Astrocyte (in vitro differentiated cells and primary cell): ENCODE data around the gene KCNA4. TPM values are rescaled to one million over a fixed set of nuclear protein-coding genes. Genes with fewer than 3 reads are reported as not detected.
"Not testable (repeated sequence)": the region's sequence is repeated elsewhere in the genome, so short reads cannot be mapped to it uniquely, and the experiment has no call there.

Experiments used
- DNase-seq: peaks from one replicate; pipeline ENCODE4 v3.0.0-alpha.2; 2010; ENCODE audit warnings: low read depth
- FAIRE-seq: peaks from 2 replicates; lab custom pipeline; 2011; peaks lifted over from hg19 to GRCh38; lab: Jason Lieb, UNC
- H2AFZ ChIP-seq: 2 replicates; pipeline ENCODE4 v1.6.0; 2012; ENCODE audit warnings: low read depth, low read length, inconsistent platforms
- H3K27ac ChIP-seq: 2 replicates; pipeline ENCODE4 v1.5.1; 2011; ENCODE audit warnings: low read depth, low read length, inconsistent platforms
- H3K27me3 ChIP-seq: 2 replicates; pipeline ENCODE4 v1.6.0; 2011; ENCODE audit warnings: low read length, inconsistent platforms; ENCODE audit not compliant: insufficient read depth
- H3K36me3 ChIP-seq: 2 replicates; pipeline ENCODE4 v1.5.1; 2011; ENCODE audit warnings: low read length, inconsistent platforms; ENCODE audit not compliant: insufficient read depth
- H3K4me1 ChIP-seq: 2 replicates; pipeline ENCODE4 v1.5.1; 2011; ENCODE audit warnings: low read length, inconsistent platforms; ENCODE audit not compliant: insufficient read depth
- H3K4me2 ChIP-seq: 2 replicates; pipeline ENCODE4 v1.6.0; 2012; ENCODE audit warnings: low read length, inconsistent platforms
- H3K4me3 ChIP-seq: 2 replicates; pipeline ENCODE4 v1.5.1; 2011; ENCODE audit warnings: low read depth, mild to moderate bottlenecking, low read length, inconsistent platforms; ENCODE audit not compliant: insufficient read depth
- H3K79me2 ChIP-seq: 2 replicates; pipeline ENCODE4 v1.6.0; 2012; ENCODE audit warnings: mild to moderate bottlenecking, low read length, inconsistent platforms; ENCODE audit not compliant: insufficient read depth
- H3K9ac ChIP-seq: 2 replicates; pipeline ENCODE4 v1.6.0; 2012; ENCODE audit warnings: mild to moderate bottlenecking, low read length, inconsistent platforms
- H3K9me3 ChIP-seq: 2 replicates; pipeline ENCODE4 v1.5.1; 2012; ENCODE audit warnings: low read depth, mild to moderate bottlenecking, low read length, inconsistent platforms; ENCODE audit not compliant: insufficient read depth
- H4K20me1 ChIP-seq: 2 replicates; pipeline ENCODE4 v1.6.0; 2012; ENCODE audit warnings: low read length, inconsistent platforms; ENCODE audit not compliant: insufficient read depth
- H3K27ac Mint-ChIP-seq: one replicate; pipeline ENCODE4 v1.8.0; 2021; ENCODE audit warnings: mild to moderate bottlenecking, mixed read lengths; ENCODE audit not compliant: unreplicated experiment
- H3K27me3 Mint-ChIP-seq: one replicate; pipeline ENCODE4 v1.8.0; 2021; ENCODE audit warnings: low read depth, mixed read lengths; ENCODE audit not compliant: unreplicated experiment
- H3K36me3 Mint-ChIP-seq: one replicate; pipeline ENCODE4 v1.8.0; 2021; ENCODE audit warnings: low read depth, mixed read lengths; ENCODE audit not compliant: unreplicated experiment
- H3K4me1 Mint-ChIP-seq: one replicate; pipeline ENCODE4 v1.8.0; 2021; ENCODE audit warnings: low read depth, mixed read lengths; ENCODE audit not compliant: unreplicated experiment
- H3K4me3 Mint-ChIP-seq: one replicate; pipeline ENCODE4 v1.8.0; 2021; ENCODE audit warnings: mild to moderate bottlenecking, moderate library complexity, mixed read lengths; ENCODE audit not compliant: unreplicated experiment
- H3K9me3 Mint-ChIP-seq: one replicate; pipeline ENCODE4 v1.8.0; 2021; ENCODE audit warnings: mild to moderate bottlenecking, mixed read lengths; ENCODE audit not compliant: unreplicated experiment
- EZH2 ChIP-seq: IDR thresholded peaks from 2 replicates; pipeline ENCODE4 v1.6.1; 2012; ENCODE audit warnings: mild to moderate bottlenecking, low read length, inconsistent platforms; ENCODE audit not compliant: insufficient read depth
- total RNA-seq: library from RNA; stranded (reverse); gene quantifications from 2 replicates; pipeline ENCODE4 v1.2.1, GENCODE V29; 2021
- TF ChIP-seq, protein P1 (sequence below): IDR thresholded peaks from 2 replicates; pipeline ENCODE4 v1.5.1; 2011; ENCODE audit warnings: low read depth, mild to moderate bottlenecking, inconsistent platforms, low read length, moderate library complexity; ENCODE audit not compliant: insufficient read depth

KCNA4 gene
- total RNA-seq, 1 donor from 2014 or later: not detected

DNA sequence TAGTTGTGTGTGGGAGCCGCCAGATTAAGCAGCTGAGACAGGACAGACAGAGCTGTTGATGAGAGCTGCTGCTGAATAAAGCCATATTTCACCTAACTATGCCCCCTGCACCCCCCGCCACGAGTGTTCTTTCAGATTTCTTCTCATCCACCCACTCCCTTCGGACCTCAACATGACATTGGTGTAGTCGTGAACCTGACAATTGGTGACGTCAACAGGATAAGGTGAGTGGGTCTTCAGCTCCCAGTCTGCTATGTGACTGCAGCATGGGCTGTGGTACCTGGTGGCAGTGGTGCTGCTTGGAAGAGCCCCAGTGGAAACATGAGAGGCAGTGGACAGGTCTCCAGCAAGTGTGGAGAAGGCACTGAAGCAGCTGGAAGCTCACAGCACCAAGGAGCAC, 28.3 kb upstream of the KCNA4 start:
- Histone ChIP-seq H3K4me2 (no peak overlapping the region), H3K9me3 (no peaks in the 10 kb centered on the region), H3K27ac (no peak overlapping the region), H3K27me3 (no peaks in the 10 kb centered on the region), H3K36me3 (no peaks in the 10 kb centered on the region), H3K4me1 (no peaks in the 10 kb centered on the region), H2AFZ (no peak overlapping the region), H4K20me1 (no peaks in the 10 kb centered on the region), H3K4me3 (no peak overlapping the region), H3K79me2 (no peaks in the 10 kb centered on the region), H3K9ac (no peak overlapping the region)
- TF ChIP-seq, protein P1, sequence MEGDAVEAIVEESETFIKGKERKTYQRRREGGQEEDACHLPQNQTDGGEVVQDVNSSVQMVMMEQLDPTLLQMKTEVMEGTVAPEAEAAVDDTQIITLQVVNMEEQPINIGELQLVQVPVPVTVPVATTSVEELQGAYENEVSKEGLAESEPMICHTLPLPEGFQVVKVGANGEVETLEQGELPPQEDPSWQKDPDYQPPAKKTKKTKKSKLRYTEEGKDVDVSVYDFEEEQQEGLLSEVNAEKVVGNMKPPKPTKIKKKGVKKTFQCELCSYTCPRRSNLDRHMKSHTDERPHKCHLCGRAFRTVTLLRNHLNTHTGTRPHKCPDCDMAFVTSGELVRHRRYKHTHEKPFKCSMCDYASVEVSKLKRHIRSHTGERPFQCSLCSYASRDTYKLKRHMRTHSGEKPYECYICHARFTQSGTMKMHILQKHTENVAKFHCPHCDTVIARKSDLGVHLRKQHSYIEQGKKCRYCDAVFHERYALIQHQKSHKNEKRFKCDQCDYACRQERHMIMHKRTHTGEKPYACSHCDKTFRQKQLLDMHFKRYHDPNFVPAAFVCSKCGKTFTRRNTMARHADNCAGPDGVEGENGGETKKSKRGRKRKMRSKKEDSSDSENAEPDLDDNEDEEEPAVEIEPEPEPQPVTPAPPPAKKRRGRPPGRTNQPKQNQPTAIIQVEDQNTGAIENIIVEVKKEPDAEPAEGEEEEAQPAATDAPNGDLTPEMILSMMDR: no peak
- TF ChIP-seq EZH2: no peak
- DNase-seq: no peak
- Mint-ChIP-seq H3K4me1 (no peaks in the 10 kb centered on the region), H3K36me3 (no peaks in the 10 kb centered on the region), H3K4me3 (no peak overlapping the region), H3K9me3 (no peaks in the 10 kb centered on the region), H3K27ac (no peak overlapping the region), H3K27me3 (peaks cover 9% of the 10 kb centered on the region)
- no peak for FAIRE-seq

DNA sequence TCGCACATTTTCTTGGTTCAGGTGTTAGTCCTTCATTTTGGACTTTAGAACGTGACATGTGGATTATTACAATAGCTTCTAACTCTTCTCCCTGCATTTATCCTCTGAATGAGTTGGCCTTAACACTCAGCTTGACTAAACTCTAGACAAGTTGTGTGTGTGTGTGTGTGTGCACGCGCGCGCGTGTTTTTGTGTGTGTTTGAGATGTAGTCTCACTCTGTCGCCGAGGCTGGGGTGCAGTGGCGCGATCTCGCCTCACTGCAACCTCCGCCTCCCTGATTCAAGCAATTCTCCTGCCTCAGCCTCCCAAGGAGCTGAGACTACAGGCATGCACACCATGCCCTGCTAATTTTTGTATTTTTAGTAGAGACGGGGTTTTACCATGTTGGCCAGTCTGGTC, 24.3 kb upstream of the KCNA4 start:
- Histone ChIP-seq H3K4me3 (no peak overlapping the region), H3K9ac (no peak overlapping the region), H3K9me3 (no peaks in the 10 kb centered on the region), H3K4me2 (no peak overlapping the region), H3K79me2 (no peaks in the 10 kb centered on the region), H2AFZ (no peak overlapping the region), H3K36me3 (no peaks in the 10 kb centered on the region), H3K27me3 (no peaks in the 10 kb centered on the region), H4K20me1 (no peaks in the 10 kb centered on the region), H3K4me1 (no peaks in the 10 kb centered on the region), H3K27ac (no peak overlapping the region)
- Mint-ChIP-seq H3K4me1 (no peaks in the 10 kb centered on the region), H3K27me3 (peaks cover 9% of the 10 kb centered on the region), H3K36me3 (no peaks in the 10 kb centered on the region), H3K27ac (no peak overlapping the region), H3K4me3 (no peak overlapping the region), H3K9me3 (peaks cover 2% of the 10 kb centered on the region)
- DNase-seq: no peak
- TF ChIP-seq, protein P1: no peak
- no peak for TF ChIP-seq EZH2
- FAIRE-seq: no peak

DNA sequence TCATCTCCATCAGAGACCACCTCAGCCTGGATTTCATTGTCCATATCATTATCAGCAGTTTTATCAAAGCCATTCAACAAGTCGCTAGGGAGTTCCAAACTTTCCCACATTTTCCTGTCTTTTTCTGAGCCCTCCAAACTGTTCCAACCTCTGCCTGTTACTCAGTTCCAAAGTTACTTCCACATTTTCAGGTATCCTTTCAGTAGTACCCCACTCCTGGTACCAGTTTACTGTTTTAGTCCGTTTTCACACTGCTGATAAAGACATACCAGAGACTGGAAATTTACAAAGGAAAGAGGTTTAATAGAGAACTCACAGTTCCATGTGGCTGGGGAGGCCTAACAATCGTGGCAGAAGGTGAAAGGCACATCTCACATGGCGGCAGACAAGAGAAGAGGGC, 17.9 kb upstream of the KCNA4 start:
- H3K36me3 ChIP-seq, H3K36me3 Mint-ChIP-seq, H3K4me3 ChIP-seq, FAIRE-seq, H3K4me2 ChIP-seq, H3K27me3 Mint-ChIP-seq, H3K9me3 ChIP-seq, H3K9ac ChIP-seq, DNase-seq, H3K27me3 ChIP-seq, H3K4me1 Mint-ChIP-seq, H2AFZ ChIP-seq, H3K27ac ChIP-seq, H3K4me3 Mint-ChIP-seq, H3K4me1 ChIP-seq, H4K20me1 ChIP-seq, H3K27ac Mint-ChIP-seq, H3K79me2 ChIP-seq: not testable (repeated sequence)
- peaks cover 13% of the 10 kb centered on the region for H3K9me3 Mint-ChIP-seq

DNA sequence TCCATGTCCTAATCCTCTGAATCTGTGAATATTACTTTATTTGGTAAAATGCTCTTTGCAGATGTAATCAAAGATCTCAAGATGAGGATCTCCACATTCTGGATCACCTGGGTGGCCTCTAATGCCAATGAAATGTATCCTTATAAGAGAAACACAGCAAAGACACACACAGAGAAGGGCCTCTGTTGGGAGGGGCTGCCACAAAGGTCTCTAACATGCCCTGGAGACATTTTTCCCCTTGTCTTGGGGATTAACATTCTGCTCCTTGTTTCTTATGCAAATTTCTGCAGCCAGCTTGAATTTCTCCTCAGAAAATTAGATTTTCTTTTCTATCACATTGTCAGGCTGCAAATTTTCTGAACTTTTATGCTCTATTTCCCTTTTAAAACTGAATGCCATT, 17.3 kb upstream of the KCNA4 start:
- H3K27ac ChIP-seq, H3K4me1 Mint-ChIP-seq, H3K4me1 ChIP-seq, H3K4me3 Mint-ChIP-seq, H3K27me3 Mint-ChIP-seq, H3K36me3 ChIP-seq, H4K20me1 ChIP-seq, H3K79me2 ChIP-seq, H3K4me2 ChIP-seq, H3K9me3 ChIP-seq, H3K4me3 ChIP-seq, H3K36me3 Mint-ChIP-seq, FAIRE-seq, DNase-seq, H2AFZ ChIP-seq, H3K9ac ChIP-seq, H3K27me3 ChIP-seq, H3K27ac Mint-ChIP-seq: not testable (repeated sequence)
- H3K9me3 Mint-ChIP-seq: peaks cover 11% of the 10 kb centered on the region
